ENCODE results near the gene XIRP1. TPM values are rescaled to one million over a fixed set of nuclear protein-coding genes. Genes with fewer than 3 reads are reported as not detected.

XIRP1 gene
- total RNA-seq, 1 donor from 2014 or later, result not detected

DNA sequence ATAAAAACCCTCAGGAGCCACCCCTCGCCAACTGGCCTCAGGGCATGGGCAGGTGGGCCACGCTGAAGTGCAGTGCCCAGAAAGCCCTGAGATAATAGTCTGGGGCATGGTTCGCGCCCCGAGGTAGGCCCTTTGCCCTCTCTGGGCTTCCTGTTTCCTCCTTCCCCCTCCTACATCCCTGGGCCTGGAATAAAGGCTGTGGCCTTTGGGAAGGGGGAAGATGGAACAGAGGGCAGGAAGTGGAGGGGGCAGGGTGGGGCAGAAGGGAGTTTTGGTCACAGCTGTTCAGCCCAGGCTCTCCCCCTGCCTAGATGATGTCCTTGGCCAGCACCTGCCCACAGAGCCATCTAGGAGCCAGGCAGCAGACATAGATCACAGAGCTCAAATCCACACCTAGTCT is 50.3 kb downstream of the XIRP1 start:
- DNase-seq, result no peak

DNA sequence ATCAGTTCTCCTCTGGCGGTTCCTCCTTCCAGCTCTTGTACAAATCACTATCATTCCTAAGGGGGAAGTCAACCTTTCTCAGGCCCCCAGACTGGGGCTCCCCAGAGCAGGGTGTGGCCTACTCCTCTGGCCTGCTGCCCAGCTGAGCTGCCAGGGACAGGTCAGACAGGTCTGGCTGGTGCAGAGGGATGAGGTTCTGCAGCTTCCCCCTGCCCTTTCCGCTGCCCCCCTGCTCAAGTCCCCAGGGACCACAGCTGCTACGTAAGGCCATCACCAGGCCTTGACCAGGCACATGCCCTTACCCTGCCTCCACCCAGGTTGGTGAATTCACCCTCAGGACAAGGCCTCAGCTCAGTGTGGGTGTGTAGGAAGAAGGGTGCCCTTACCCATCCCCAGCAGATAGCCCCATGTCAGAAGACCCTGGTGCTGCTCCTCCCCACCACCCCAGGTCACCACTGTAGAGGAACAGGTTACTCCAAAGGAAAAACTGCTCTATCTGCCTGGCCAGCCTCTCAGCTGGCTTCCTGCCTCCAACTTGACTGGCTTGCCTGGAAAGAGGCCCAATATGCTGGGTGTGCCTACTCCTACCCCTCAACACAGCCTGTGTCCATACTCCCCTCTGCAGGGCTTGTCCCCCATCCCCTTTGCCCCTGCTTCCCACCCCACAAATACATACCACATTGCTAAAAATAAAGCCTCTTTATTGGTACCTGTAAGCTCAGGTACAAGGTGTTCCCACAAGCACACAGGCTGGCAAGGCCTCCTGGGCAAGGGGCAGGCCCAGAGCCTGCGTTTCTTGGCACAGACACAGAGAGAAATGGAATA is 51.0 kb downstream of the XIRP1 start:
- no peak for DNase-seq

DNA sequence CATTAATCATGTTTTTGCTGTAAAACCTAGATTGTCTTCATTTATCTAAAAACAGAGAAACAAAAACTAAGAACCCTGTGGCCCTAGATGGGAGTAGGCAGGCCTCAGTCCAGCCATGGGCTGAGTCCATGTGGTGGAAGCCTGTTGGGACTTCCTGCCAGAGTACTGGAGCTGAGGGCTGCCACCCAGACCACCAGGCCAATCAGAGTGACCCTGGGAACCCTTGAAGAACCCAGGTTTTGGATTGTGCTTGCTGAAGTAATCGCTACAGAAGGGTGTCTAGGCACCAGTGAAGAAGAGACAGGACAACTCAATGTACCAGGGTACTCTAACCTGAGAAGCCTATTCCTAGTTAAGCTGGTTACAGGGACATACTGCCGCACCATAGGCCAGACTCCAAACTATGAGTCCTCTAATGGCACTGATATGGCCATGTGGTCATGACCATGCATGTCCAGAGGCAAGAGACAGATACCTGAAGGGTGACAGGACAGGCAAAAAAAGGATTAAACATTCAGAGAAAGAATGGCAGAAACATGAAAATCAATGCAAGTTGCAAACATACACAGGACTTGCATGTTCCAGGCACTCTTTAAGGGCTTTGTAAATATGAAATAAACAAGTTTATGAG is 51.9 kb downstream of the XIRP1 start:
- DNase-seq, result no peak

- no peak for DNase-seq
These were observed 53.0 kb downstream of the XIRP1 start for GRCh38 chr3:39139442-39139841.

DNA sequence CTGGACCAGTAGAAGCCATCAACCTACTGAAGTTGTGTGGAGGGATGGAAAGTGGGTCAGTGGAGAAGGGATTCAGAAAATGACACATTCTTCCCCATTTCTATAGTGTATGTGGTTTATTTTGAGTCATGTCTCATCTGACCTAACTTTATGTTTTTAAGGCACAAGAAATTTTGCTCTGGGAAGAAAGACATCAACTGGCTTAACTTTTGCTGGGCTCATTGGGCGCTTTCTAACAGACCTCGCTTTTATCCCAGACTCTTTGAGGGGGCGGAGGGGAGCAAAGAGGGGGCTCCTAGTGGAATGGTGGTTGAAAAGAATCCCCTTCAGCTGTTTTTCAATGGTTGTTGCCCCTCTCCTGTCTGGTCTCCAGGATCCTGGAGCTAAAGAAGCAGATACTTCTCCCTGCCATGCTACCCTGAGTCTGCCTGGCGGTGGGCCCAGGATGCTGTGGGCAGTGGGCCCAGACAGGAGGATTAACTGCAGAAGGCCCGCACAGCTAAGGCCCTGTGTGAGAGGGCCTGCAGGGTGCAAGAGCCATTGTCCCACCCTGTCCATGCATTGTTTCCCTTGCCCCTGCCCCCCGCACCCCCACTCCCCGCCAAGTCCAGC is 53.5 kb downstream of the XIRP1 start:
- peak; percentile 54 for DNase-seq

DNA sequence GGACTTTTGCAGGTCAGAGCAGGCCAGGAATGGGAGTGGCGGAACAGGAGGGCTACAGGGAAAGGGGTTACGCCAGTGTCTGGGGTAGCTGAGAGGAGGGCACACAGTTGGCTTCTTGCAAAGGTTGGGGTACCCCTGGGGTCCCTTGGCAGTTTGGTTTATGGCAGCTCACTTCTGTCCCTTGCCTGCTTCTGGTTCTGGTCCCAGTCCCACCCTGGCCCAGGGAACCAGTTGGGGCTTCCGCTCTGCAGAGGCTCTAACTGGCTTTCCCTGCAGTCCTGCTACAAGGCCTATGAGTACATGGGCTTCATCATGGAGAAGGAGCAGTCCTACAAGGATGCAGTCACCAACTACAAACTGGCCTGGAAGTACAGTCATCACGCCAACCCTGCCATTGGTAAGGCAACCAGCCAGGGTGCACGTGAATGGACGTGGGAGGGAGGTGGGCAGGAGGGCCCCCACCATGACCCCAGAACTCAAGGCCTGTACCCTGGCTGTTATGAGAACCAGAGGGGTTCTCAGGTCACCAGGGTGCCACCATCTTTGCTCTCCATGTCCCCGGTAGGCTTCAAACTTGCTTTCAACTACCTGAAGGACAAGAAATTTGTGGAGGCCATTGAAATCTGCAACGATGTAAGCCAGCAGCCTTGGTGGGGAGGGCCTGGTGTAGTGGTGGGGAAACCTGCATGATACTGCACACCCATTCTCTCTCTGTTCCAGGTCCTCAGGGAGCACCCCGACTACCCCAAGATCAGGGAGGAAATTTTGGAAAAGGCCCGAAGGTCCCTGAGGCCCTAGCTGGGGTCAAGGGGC is 54.2 kb downstream of the XIRP1 start:
- DNase-seq, result no peak

DNA sequence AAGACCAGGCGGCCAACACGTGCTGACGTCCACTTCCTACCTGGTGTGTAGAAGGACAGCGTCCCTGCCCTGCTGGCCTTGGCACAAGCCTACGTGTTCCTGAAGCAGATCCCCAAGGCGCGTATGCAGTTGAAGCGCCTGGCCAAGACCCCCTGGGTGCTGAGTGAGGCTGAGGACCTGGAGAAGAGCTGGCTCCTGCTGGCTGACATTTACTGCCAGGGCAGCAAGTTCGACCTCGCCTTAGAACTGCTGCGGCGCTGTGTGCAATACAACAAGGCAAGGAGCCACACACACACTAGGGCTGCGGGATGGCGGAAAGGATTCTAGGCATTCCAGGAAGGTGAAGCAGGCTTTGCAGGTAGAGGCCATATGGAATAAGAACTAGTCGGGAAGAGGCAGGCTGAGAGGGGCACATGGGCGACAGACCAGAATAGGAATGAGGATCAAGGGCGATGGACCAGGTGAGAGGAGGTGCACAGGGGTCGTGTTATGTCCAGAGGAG is 54.9 kb downstream of the XIRP1 start:
- DNase-seq, result no peak

DNA sequence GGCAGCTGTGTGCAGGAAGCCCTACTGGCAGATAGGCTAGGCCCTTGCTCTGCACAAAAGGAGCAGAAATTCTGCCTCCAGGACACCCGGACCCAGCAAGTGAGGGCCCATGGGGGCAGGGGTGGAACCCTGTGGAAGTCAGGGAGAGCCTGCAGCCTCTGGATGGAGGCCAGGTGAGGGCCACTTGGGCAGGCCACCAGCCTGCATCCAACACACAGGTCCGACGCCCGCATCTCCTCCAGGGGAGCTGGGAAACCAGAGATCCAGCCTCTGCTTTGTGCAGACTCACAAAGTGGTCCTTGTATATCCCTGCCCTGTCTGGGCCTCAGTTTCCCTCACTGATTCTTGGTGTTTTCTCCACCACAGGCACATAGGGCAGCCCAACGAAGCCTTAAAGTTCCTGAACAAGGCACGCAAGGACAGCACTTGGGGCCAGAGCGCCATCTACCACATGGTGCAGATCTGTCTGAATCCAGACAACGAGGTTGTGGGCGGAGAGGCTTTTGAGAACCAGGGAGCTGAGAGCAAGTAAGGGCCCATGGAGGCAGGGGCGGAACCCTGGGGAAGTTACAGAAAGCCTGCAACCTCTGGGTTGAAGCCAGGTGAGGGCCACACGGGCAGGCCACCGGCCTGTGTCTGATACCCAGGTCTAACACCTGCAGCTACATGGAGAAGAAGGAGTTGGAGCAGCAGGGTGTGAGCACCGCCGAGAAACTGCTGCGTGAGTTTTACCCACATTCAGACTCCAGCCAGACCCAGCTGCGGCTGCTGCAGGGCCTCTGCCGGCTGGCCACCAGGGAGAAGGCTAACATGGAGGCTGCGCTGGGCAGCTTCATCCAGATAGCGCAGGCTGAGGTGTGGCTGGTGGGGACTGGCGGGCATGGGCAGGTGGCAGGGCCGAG is 55.6 kb downstream of the XIRP1 start:
- no peak for DNase-seq

DNA sequence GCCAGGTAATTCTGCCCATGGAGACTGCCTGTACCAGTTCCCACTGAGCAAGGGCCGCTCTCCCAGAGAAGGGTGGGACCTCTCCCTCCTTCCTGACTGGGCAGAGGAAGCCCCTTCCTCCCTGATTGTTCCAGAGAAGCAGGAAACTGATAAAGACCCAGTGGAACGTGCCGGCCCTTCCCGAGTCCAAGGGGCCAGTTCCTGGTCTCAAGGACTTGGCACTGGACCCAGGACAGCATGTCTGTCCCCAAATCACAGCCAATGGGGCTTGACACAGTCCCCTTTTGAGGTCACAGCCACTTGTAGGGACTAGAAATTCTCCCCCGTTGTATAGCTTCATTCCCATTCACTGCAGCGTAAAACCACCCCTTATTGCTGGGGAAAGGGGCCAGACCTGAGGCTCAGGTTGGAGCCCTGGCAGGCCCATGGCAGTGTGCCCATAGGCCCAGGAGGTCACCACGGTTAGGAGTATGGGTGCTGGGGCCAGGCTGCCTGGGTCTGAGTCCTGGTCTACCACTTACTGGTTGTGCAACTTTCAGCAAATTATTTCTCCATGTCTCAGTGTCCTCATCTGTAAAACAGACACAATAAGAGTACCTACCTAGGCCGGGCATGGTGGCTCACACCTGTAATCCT is 57.1 kb downstream of the XIRP1 start:
- no peak for DNase-seq

DNA sequence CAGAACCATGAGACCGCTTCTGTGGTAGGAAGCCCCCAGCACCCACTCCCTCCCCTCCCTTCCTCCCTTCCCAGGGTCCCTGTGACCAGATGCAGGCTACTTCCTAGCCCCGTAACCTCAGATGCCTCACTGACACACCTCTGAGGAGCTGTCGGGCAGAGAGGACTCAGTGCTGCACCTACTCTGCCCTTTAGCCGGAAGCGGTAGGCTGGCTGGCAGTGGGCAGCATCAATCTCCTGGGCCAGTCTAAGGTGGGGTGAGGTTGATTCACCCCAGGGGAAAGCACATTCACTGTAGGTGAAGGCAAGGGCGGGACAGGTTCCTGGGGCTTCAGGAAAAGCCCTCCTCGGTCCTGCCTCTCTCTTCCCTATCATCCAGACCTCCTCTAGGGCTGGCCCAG is 58.1 kb downstream of the XIRP1 start:
- no peak for DNase-seq

GRCh38 chr3:39133822-39134221 is 58.6 kb downstream of the XIRP1 start:
- DNase-seq, result no peak

Small RNA genes lying within 50 kb of the gene (small RNA-seq; reads per million reads assigned to genes)
- gene RF00017, result not detected

Other genes with a start within 250 kb of the XIRP1 start
- gene SCN11A, start 140.7 kb downstream of the XIRP1 start, total RNA-seq, result 0.31 TPM
- gene WDR48, start 140.6 kb downstream of the XIRP1 start, total RNA-seq, result 118 TPM
- gene GORASP1, start 85.0 kb downstream of the XIRP1 start, total RNA-seq, result 28.7 TPM
- gene TTC21A, start 84.9 kb downstream of the XIRP1 start, total RNA-seq, result 2.5 TPM
- 5.9 TPM for gene CSRNP1, start 39.0 kb downstream of the XIRP1 start, total RNA-seq
- 11.4 TPM for gene CX3CR1, start 87.4 kb upstream of the XIRP1 start, total RNA-seq
- not detected for gene CCR8, start 137.1 kb upstream of the XIRP1 start, total RNA-seq
- gene SLC25A38, start 190.8 kb upstream of the XIRP1 start, total RNA-seq, result 12.2 TPM
- gene RPSA, start 214.1 kb upstream of the XIRP1 start, total RNA-seq, result 1,286 TPM

Data from occipital lobe (tissue), 3 donors.